Body of pancreas (tissue), 4 donors: Measurements from ENCODE around the gene ECHS1. TPM values are rescaled to one million over a fixed set of nuclear protein-coding genes. Genes with fewer than 3 reads are reported as not detected.

Experiments
- ATAC-seq: fragments of 150-250 bp; one replicate; pipeline ENCODE4 v1.9.1; 2016
- DNase-seq, 4 donors: peaks; one replicate each; pipeline ENCODE4 v3.0.0-alpha.2; 2019
- H3K27ac ChIP-seq, 4 donors: fragments of 200-600 bp; sonication (generic); 1 replicate in 3 of 4; 2 replicates in 1 of 4; pipeline versions ENCODE4 v1.5.1 to v1.6.1; 2016 to 2019; ENCODE audit warnings: mild to moderate bottlenecking in 1 of 4, mixed read lengths in 1 of 4, moderate library complexity in 1 of 4
- H3K27me3 ChIP-seq, 2 donors: fragments of 200-600 bp; sonication (generic); one replicate each; pipeline ENCODE4 v1.6.0; 2016; ENCODE audit warnings: mild to moderate bottlenecking in 1 of 2
- H3K36me3 ChIP-seq, 2 donors: fragments of 200-600 bp; sonication (generic); replicated peaks in 1 of 2; 2 replicates each; pipeline ENCODE4 v1.5.1; 2016; ENCODE audit warnings: low read depth in 2 of 2; ENCODE audit not compliant: insufficient read depth in 1 of 2
- H3K4me1 ChIP-seq: fragments of 200-600 bp; sonication (generic); one replicate; pipeline ENCODE4 v1.6.0; 2016
- H3K4me3 ChIP-seq, 2 donors: fragments of 200-600 bp; sonication (generic); 1 replicate in 1 of 2; 2 replicates in 1 of 2; pipeline ENCODE4 v1.5.1; 2016 to 2019
- H3K9me3 ChIP-seq, 3 donors: fragments of 200-600 bp; sonication (generic); 1 replicate in 2 of 3; 2 replicates in 1 of 3; pipeline ENCODE4 v1.5.1; 2016
- CTCF ChIP-seq, 7 experiments: fragments of 450-650 bp in 4 of 7; fragments of 200-600 bp in 3 of 7; sonication (generic) in 3 of 7; IDR thresholded peaks; one replicate each; pipeline ENCODE4 v1.5.1; 2016 to 2019; ENCODE audit warnings: antibody characterized with exemption in 7 of 7
- POLR2A ChIP-seq, 3 donors: fragments of 450-650 bp; IDR thresholded peaks; one replicate each; pipeline ENCODE4 v1.6.1; 2016; ENCODE audit warnings: antibody characterized with exemption in 3 of 3, mild to moderate bottlenecking in 2 of 3
- WGBS, 2 donors: methylation state at CpG; one replicate each; pipeline ENCODE4 v1.1.5; 2017; 5-methylcytosine and 5-hydroxymethylcytosine counted together
- intact Hi-C: fragments of 100-400 bp; cut with DNase I; formaldehyde crosslinking; loops from one replicate; pipeline ENCODE4 v1.15.1; 2023
- total RNA-seq, 2 donors: library from RNA; depleted of rRNA; stranded (reverse); fragments of >200 nt; gene quantifications; one replicate each; pipeline ENCODE4 v1.1.0, GENCODE V29; 2016

Gene ECHS1
- total RNA-seq, 2 donors from 2014 or later, result 44.4 to 71.9 TPM

GRCh38 chr10:133412381-133412711, 39.2 kb upstream of the ECHS1 start:
- H3K27ac ChIP-seq, result no peak overlapping the region
- H3K36me3 ChIP-seq, result peaks cover 5 to 14% of the 10 kb centered on the region in 2 donors
- no peaks in the 10 kb centered on the region for H3K27me3 ChIP-seq
- no peak for ATAC-seq
- no peak overlapping the region for H3K4me3 ChIP-seq
- TF ChIP-seq CTCF (IDR thresholded peaks at IDR 0.05) (no peak), POLR2A (IDR thresholded peaks at IDR 0.05) (no peak)
- intact Hi-C loops, result no loop called here
- no peaks in the 10 kb centered on the region for H3K4me1 ChIP-seq
- DNase-seq, result no peak
- no peaks in the 10 kb centered on the region for H3K9me3 ChIP-seq

DNA sequence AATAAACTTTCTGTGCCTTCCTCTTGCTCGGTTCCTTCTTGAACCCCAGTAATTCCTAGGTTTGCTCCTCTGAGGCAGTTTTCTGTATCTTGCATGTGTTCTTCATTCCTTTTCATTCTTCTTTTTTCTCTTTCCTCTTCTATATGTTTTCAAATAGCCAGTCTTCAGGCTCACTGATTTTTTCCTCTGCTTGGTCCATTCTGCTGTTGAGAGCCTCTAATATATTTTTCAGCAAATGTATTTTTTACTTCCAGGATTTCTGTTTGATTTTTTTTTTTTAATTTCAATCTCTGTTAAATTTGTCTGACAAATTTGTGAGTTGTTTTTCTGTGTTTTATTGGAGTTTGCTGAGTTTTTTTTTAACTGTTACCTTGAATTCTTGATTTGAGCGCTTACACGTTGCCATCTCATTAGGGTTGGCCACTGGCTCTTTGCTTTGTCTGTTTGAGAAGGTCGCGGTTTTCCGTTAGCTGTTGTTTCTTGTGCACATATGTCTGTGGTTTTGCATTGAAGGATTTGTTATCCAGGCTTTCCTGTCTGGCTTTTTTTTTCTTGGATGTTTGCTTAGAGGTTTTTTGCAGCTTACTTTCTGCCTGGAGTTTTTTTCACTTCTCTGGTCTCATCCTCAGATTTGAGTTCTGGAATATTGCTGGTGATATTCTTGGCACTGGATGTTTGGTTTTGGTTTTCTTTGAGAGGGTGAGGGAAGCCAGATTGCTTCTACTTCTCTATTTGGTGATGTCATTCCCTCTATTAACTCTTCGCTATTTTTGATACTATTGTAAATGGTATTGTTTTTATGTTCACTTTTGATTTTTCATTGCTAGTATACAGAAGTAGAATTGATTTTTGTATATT, 38.6 kb upstream of the ECHS1 start:
- no peaks in the 10 kb centered on the region for H3K27me3 ChIP-seq
- ATAC-seq, result no peak

DNA sequence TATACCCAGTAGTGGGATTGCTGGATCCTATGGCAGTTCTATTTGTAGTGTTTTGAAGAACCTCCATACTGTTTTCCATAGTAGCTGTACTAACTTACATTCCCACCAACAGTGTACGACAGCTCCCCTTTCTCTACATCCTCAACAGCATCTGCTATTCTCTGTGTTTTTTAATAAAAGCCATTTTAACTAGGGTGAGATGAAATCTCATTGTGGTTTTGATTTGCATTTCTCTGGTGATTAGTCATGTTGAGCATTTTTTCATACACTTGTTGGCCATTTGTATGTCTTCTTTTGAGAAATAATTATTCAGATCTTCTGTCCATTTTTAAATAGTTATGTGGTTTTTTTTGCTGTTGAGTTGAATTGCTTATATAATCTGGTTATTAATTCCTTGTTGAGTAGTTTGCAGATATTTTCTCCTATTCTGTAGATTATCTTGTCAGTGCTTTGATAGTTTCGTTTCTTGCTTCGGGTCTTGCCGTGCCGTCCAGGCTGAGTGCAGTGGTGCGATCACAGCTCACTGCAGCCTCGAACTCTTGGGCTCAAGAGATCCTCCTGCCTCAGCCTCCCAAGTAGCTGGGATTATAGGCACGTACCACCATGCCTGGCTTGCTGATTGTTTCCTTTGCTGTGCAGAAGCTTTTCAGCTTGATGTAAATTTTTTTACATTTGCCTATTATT, 32.8 kb upstream of the ECHS1 start:
- no peak overlapping the region for H3K27ac ChIP-seq
- ATAC-seq (no peak), DNase-seq (no peak)
- no peak for TF ChIP-seq POLR2A (IDR thresholded peaks at IDR 0.05)
- no peak for TF ChIP-seq CTCF (IDR thresholded peaks at IDR 0.05)
- WGBS, 2 donors, result 95 to 98% methylated on average over 8 of the region's 8 CpGs
- H3K9me3 ChIP-seq, result no peaks in the 10 kb centered on the region
- no peaks in the 10 kb centered on the region for H3K4me1 ChIP-seq
- H3K36me3 ChIP-seq, result peaks cover 5 to 15% of the 10 kb centered on the region in 2 donors
- H3K4me3 ChIP-seq, result no peak overlapping the region
- H3K27me3 ChIP-seq, result no peaks in the 10 kb centered on the region
- intact Hi-C loops, result no loop called here

More for the DNA sequence above, 38.6 kb upstream of the ECHS1 start:
- Histone ChIP-seq H3K36me3 (peaks cover 5 to 14% of the 10 kb centered on the region in 2 donors), H3K4me3 (no peak overlapping the region), H3K4me1 (no peaks in the 10 kb centered on the region), H3K9me3 (no peaks in the 10 kb centered on the region), H3K27ac (no peak overlapping the region)
- intact Hi-C loops, result no loop called here
- 96 to 99% methylated on average over 7 of the region's 7 CpGs for WGBS, 2 donors
- no peak for TF ChIP-seq CTCF (IDR thresholded peaks at IDR 0.05)
- TF ChIP-seq POLR2A (IDR thresholded peaks at IDR 0.05), result no peak
- no peak for DNase-seq

DNA sequence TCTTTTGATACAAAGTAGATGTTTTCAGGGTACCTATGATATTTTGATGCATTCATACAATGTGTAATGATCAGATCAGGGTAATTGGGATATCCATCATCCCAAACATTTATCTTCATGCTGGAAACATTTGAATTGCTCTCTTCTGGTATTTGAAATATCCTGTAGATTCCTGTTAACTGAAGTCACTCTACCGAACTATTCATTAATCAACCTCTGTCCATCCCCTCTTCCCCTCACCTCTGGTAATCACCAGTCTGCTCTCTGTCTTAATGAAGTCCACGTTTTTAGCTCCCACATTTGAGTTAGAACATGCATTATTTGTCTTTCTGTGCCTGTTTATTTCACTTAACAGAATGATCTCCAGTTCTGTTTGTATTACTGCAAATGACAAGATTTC, 32.1 kb upstream of the ECHS1 start:
- Histone ChIP-seq H3K4me1 (no peaks in the 10 kb centered on the region), H3K27me3 (no peaks in the 10 kb centered on the region), H3K9me3 (no peaks in the 10 kb centered on the region), H3K36me3 (peaks cover 5 to 12% of the 10 kb centered on the region in 2 donors), H3K27ac (no peak overlapping the region), H3K4me3 (no peak overlapping the region)
- DNase-seq (no peak), ATAC-seq (no peak)
- WGBS, 2 donors, result 40 to 48% methylated on average over 2 of the region's 2 CpGs
- intact Hi-C loops, result no loop called here
- TF ChIP-seq POLR2A (IDR thresholded peaks at IDR 0.05), result no peak
- no peak for TF ChIP-seq CTCF (IDR thresholded peaks at IDR 0.05)
